ENCODE measurements around the gene SPHK2.

Gene SPHK2

DNA sequence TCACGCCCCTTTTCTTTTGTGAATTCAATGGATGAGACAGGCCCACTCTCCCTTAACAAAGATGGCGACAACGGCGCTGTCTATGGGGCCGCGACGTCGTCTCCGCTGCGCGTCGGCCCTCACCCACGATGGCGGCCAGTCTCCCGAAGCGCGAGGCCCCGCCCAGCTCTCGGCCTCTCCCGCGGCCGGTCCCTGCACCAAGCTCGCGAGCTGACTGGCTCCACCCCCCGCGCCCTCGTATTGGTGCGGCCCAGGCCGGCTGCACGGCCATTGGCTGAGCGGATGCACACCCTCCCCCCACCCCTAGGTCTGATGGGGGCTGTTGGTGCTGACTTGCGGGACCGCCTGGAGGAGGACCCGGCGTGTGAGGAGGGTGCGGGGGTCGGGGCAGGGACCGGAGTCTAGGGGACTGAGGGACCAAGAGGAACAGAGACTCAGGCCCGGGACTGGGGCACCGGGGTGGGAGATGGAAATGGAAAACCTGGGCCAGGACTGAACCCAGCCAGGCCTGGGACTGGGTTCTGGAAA is 4.8 kb downstream of the SPHK2 start:
- Histone ChIP-seq H3K4me1 (ENCODE audit: control extremely low read depth in 1 of 4, control insufficient read depth in 4 of 4, insufficient read depth in 4 of 4, low read length in 3 of 4) (peaks cover 0 to 30% (median 20%) of the 10 kb centered on the region in 4 experiments), H3K9me3 (ENCODE audit: control extremely low read depth in 1 of 5, control insufficient read depth in 4 of 5, insufficient read depth in 2 of 5, low read depth in 1 of 5, low read length in 4 of 5) (no peaks in the 10 kb centered on the region), H3K27ac (ENCODE audit: insufficient read depth in 1 of 2, low read depth in 1 of 2, low read length in 2 of 2, poor library complexity in 1 of 2, severe bottlenecking in 2 of 2) (peak overlapping the region; percentile 15 to 77), H3K4me3 (ENCODE audit: control insufficient read depth in 1 of 7, extremely low read depth in 1 of 7, insufficient read depth in 4 of 7, low read depth in 2 of 7, low read length in 6 of 7) (peak overlapping the region; percentile 8 to 73 (median 63)), H3K27me3 (replicated peaks in 2 of 5; ENCODE audit: control insufficient read depth in 4 of 5, insufficient read depth in 5 of 5, low read length in 4 of 5) (no peaks in the 10 kb centered on the region), H3K36me3 (ENCODE audit: control insufficient read depth in 4 of 4, insufficient read depth in 4 of 4, low read length in 3 of 4) (peaks cover 0 to 16% (median 10%) of the 10 kb centered on the region in 4 experiments)
- peak; percentile 97 to 98 (median 98) for DNase-seq
- POLR2A ChIA-PET: interaction anchor here (0.5 to 1.1 kb wide), 3 partner anchors 143 to 1829 kb away, joined by 3 to 5 read pairs (median 4); no protein-coding TSS in a partner anchor
- WGBS (ENCODE audit: insufficient coverage): 2% methylated on average over 27 of the region's 40 CpGs
- CTCF ChIA-PET: interaction anchor here (0.8 to 2.3 kb wide), 5 partner anchors 8 to 15 kb away, joined by 3 to 6 read pairs (median 3); no protein-coding TSS in a partner anchor

DNA sequence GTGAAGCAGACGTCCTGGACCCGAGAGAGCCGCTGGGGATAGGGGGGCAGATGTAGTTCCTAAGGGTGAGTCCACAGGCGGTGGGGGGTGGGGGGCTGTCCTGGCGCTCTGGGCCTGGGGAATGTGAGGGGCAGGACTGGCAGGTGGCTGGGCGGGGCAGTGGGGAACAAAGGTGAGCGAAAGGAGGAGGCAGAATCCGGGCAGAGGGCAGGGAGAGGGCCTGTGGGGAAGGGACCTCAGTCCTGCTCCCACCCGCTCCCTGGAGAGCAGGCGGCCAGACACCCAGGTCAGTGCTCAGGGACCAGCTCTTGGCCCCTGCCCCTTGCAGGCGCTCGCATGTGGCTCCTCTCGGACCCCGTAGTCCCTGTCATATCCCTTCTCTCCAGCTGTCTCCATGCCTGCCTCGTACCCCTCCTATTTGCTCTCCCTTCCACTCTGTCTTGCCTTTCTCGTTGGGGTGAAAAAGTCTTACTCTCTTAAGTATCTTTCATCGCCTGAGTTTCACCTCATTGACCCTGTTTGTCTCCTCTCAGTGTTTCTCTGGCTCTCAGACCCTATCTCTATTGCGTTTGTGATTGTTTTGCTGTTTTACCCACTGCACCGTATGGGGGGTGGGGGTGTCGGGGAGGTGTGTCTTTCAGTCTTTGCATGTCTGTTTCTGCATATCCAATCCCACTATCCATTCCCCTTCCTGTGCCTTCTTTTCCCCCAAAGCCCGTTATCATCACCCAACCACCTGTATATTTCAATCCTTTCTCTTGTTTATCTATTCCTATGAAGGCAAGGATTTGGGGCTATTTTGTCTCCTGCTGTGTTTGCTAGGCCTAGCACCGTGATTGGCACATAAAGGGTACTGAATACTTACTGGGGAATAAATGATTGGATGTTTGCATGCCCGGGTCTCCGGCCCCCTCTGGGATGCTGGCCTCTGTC is 5.8 kb downstream of the SPHK2 start:
- 84% methylated on average over 17 of the region's 24 CpGs for WGBS (ENCODE audit: insufficient coverage)
- peak overlapping the region; percentile 15 to 68 for H3K27ac ChIP-seq (ENCODE audit: insufficient read depth in 1 of 2, low read depth in 1 of 2, low read length in 2 of 2, poor library complexity in 1 of 2, severe bottlenecking in 2 of 2)
- CTCF ChIA-PET: interaction anchor here (2.3 kb wide), 1 partner anchor 8 kb away, joined by 6 read pairs; no protein-coding TSS in a partner anchor
- H3K27me3 ChIP-seq (replicated peaks in 2 of 5; ENCODE audit: control insufficient read depth in 4 of 5, insufficient read depth in 5 of 5, low read length in 4 of 5): no peaks in the 10 kb centered on the region
- no peak for DNase-seq
- POLR2A ChIA-PET: no interaction called here
- peaks cover 0 to 27% (median 18%) of the 10 kb centered on the region in 4 experiments for H3K4me1 ChIP-seq (ENCODE audit: control extremely low read depth in 1 of 4, control insufficient read depth in 4 of 4, insufficient read depth in 4 of 4, low read length in 3 of 4)
- H3K36me3 ChIP-seq (ENCODE audit: control insufficient read depth in 4 of 4, insufficient read depth in 4 of 4, low read length in 3 of 4): peaks cover 0 to 16% (median 12%) of the 10 kb centered on the region in 4 experiments
- H3K4me3 ChIP-seq (ENCODE audit: control insufficient read depth in 1 of 7, extremely low read depth in 1 of 7, insufficient read depth in 4 of 7, low read depth in 2 of 7, low read length in 6 of 7): peak overlapping the region in 3 of 7 experiments; percentile 63 to 73 (median 64)
- no peaks in the 10 kb centered on the region for H3K9me3 ChIP-seq (ENCODE audit: control extremely low read depth in 1 of 5, control insufficient read depth in 4 of 5, insufficient read depth in 2 of 5, low read depth in 1 of 5, low read length in 4 of 5)

DNA sequence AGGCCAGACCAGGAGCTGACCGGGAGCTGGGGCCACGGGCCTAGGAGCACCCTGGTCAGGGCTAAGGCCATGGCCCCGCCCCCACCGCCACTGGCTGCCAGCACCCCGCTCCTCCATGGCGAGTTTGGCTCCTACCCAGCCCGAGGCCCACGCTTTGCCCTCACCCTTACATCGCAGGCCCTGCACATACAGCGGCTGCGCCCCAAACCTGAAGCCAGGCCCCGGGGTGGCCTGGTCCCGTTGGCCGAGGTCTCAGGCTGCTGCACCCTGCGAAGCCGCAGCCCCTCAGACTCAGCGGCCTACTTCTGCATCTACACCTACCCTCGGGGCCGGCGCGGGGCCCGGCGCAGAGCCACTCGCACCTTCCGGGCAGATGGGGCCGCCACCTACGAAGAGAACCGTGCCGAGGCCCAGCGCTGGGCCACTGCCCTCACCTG is 6.6 kb downstream of the SPHK2 start:
- no peaks in the 10 kb centered on the region for H3K9me3 ChIP-seq (ENCODE audit: control extremely low read depth in 1 of 5, control insufficient read depth in 4 of 5, insufficient read depth in 2 of 5, low read depth in 1 of 5, low read length in 4 of 5)
- no peak for DNase-seq
- H3K4me3 ChIP-seq (ENCODE audit: control insufficient read depth in 1 of 7, extremely low read depth in 1 of 7, insufficient read depth in 4 of 7, low read depth in 2 of 7, low read length in 6 of 7): no peak overlapping the region
- H3K4me1 ChIP-seq (ENCODE audit: control extremely low read depth in 1 of 4, control insufficient read depth in 4 of 4, insufficient read depth in 4 of 4, low read length in 3 of 4): peaks cover 0 to 31% (median 25%) of the 10 kb centered on the region in 4 experiments
- WGBS (ENCODE audit: insufficient coverage): 96% methylated on average over 26 of the region's 30 CpGs
- H3K27ac ChIP-seq (ENCODE audit: insufficient read depth in 1 of 2, low read depth in 1 of 2, low read length in 2 of 2, poor library complexity in 1 of 2, severe bottlenecking in 2 of 2): no peak overlapping the region
- CTCF ChIA-PET: no interaction called here
- POLR2A ChIA-PET: no interaction called here
- no peaks in the 10 kb centered on the region for H3K27me3 ChIP-seq (replicated peaks in 2 of 5; ENCODE audit: control insufficient read depth in 4 of 5, insufficient read depth in 5 of 5, low read length in 4 of 5)
- peaks cover 0 to 16% (median 12%) of the 10 kb centered on the region in 4 experiments for H3K36me3 ChIP-seq (ENCODE audit: control insufficient read depth in 4 of 4, insufficient read depth in 4 of 4, low read length in 3 of 4)

DNA sequence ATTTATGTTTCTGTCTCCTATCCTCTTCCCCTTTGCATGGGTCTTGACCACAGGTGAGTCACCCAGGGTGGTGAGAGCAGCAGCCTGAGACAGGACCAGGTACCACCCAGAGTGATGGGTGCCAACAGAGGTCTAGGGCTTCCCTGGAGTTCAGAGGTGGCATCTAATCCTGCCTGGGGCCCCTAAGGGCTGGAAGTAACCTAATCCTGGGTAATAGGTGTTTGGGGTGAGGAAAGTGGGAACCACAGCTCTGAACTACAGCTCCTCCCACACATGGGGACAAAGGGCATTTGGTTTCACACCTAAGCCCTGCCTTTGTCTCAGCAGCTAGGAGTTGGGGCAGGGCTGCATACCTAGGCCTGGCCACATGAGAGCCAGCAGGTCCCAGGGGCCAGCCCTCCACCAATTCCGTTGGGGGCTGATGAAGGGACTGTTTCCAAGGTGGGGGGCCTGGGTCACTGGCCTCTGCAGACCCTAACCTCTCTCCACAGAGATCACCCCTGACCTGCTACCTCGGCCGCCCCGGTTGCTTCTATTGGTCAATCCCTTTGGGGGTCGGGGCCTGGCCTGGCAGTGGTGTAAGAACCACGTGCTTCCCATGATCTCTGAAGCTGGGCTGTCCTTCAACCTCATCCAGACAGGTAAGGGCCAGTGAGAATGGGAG is 8.0 kb downstream of the SPHK2 start:
- no peaks in the 10 kb centered on the region for H3K27me3 ChIP-seq (replicated peaks in 2 of 5; ENCODE audit: control insufficient read depth in 4 of 5, insufficient read depth in 5 of 5, low read length in 4 of 5)
- H3K9me3 ChIP-seq (ENCODE audit: control extremely low read depth in 1 of 5, control insufficient read depth in 4 of 5, insufficient read depth in 2 of 5, low read depth in 1 of 5, low read length in 4 of 5): no peaks in the 10 kb centered on the region
- H3K4me1 ChIP-seq (ENCODE audit: control extremely low read depth in 1 of 4, control insufficient read depth in 4 of 4, insufficient read depth in 4 of 4, low read length in 3 of 4): peaks cover 0 to 32% (median 29%) of the 10 kb centered on the region in 4 experiments
- CTCF ChIA-PET: no interaction called here
- no peak overlapping the region for H3K4me3 ChIP-seq (ENCODE audit: control insufficient read depth in 1 of 7, extremely low read depth in 1 of 7, insufficient read depth in 4 of 7, low read depth in 2 of 7, low read length in 6 of 7)
- 100% methylated on average over 2 of the region's 6 CpGs for whole genome bisulfite sequencing (ENCODE audit: insufficient coverage)
- no peak overlapping the region for H3K27ac ChIP-seq (ENCODE audit: insufficient read depth in 1 of 2, low read depth in 1 of 2, low read length in 2 of 2, poor library complexity in 1 of 2, severe bottlenecking in 2 of 2)
- no peak for DNase-seq
- peaks cover 0 to 19% (median 13%) of the 10 kb centered on the region in 4 experiments for H3K36me3 ChIP-seq (ENCODE audit: control insufficient read depth in 4 of 4, insufficient read depth in 4 of 4, low read length in 3 of 4)
- POLR2A ChIA-PET: interaction anchor here (0.6 kb wide), 1 partner anchor 1143 kb away, joined by 5 read pairs; the partner anchor contains the start of gene KPTN

DNA sequence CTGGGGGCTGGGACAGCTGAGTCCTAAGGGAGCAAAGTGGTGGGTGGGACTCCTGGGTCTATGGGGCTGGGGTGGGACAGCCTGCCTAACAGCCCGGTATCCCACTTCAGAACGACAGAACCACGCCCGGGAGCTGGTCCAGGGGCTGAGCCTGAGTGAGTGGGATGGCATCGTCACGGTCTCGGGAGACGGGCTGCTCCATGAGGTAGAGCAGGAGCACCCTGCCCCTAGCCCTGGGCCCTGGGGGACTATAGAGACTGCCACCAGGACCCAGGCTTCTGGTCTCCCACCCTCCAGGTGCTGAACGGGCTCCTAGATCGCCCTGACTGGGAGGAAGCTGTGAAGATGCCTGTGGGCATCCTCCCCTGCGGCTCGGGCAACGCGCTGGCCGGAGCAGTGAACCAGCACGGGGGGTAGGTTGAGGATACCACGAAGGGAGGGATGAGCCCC is 8.6 kb downstream of the SPHK2 start:
- ChIA-PET CTCF (no interaction called here), POLR2A (no interaction called here)
- no peak for DNase-seq
- Histone ChIP-seq H3K36me3 (ENCODE audit: control insufficient read depth in 4 of 4, insufficient read depth in 4 of 4, low read length in 3 of 4) (peaks cover 0 to 22% (median 15%) of the 10 kb centered on the region in 4 experiments), H3K9me3 (ENCODE audit: control extremely low read depth in 1 of 5, control insufficient read depth in 4 of 5, insufficient read depth in 2 of 5, low read depth in 1 of 5, low read length in 4 of 5) (no peaks in the 10 kb centered on the region), H3K4me1 (ENCODE audit: control extremely low read depth in 1 of 4, control insufficient read depth in 4 of 4, insufficient read depth in 4 of 4, low read length in 3 of 4) (peaks cover 0 to 37% (median 29%) of the 10 kb centered on the region in 4 experiments), H3K27ac (ENCODE audit: insufficient read depth in 1 of 2, low read depth in 1 of 2, low read length in 2 of 2, poor library complexity in 1 of 2, severe bottlenecking in 2 of 2) (no peak overlapping the region), H3K4me3 (ENCODE audit: control insufficient read depth in 1 of 7, extremely low read depth in 1 of 7, insufficient read depth in 4 of 7, low read depth in 2 of 7, low read length in 6 of 7) (no peak overlapping the region), H3K27me3 (replicated peaks in 2 of 5; ENCODE audit: control insufficient read depth in 4 of 5, insufficient read depth in 5 of 5, low read length in 4 of 5) (no peaks in the 10 kb centered on the region)
- WGBS (ENCODE audit: insufficient coverage): 97% methylated on average over 16 of the region's 17 CpGs

DNA sequence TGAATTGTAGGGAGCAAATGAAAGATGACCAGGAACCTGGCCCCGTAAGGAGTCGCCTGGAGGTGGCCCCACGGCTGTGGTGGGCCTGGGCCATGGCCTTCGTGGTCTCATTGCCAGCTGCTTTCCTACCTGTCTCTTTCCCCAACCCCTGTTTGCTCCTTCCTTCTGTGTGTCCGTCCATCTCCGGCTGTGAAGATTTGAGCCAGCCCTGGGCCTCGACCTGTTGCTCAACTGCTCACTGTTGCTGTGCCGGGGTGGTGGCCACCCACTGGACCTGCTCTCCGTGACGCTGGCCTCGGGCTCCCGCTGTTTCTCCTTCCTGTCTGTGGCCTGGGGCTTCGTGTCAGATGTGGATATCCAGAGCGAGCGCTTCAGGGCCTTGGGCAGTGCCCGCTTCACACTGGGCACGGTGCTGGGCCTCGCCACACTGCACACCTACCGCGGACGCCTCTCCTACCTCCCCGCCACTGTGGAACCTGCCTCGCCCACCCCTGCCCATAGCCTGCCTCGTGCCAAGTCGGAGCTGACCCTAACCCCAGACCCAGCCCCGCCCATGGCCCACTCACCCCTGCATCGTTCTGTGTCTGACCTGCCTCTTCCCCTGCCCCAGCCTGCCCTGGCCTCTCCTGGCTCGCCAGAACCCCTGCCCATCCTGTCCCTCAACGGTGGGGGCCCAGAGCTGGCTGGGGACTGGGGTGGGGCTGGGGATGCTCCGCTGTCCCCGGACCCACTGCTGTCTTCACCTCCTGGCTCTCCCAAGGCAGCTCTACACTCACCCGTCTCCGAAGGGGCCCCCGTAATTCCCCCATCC is 9.4 kb downstream of the SPHK2 start:
- 94% methylated on average over 29 of the region's 34 CpGs for WGBS (ENCODE audit: insufficient coverage)
- Histone ChIP-seq H3K4me3 (ENCODE audit: control insufficient read depth in 1 of 7, extremely low read depth in 1 of 7, insufficient read depth in 4 of 7, low read depth in 2 of 7, low read length in 6 of 7) (no peak overlapping the region), H3K36me3 (ENCODE audit: control insufficient read depth in 4 of 4, insufficient read depth in 4 of 4, low read length in 3 of 4) (peaks cover 0 to 28% (median 19%) of the 10 kb centered on the region in 4 experiments), H3K9me3 (ENCODE audit: control extremely low read depth in 1 of 5, control insufficient read depth in 4 of 5, insufficient read depth in 2 of 5, low read depth in 1 of 5, low read length in 4 of 5) (no peaks in the 10 kb centered on the region), H3K27ac (ENCODE audit: insufficient read depth in 1 of 2, low read depth in 1 of 2, low read length in 2 of 2, poor library complexity in 1 of 2, severe bottlenecking in 2 of 2) (no peak overlapping the region), H3K4me1 (ENCODE audit: control extremely low read depth in 1 of 4, control insufficient read depth in 4 of 4, insufficient read depth in 4 of 4, low read length in 3 of 4) (peaks cover 3 to 40% (median 28%) of the 10 kb centered on the region in 4 experiments), H3K27me3 (replicated peaks in 2 of 5; ENCODE audit: control insufficient read depth in 4 of 5, insufficient read depth in 5 of 5, low read length in 4 of 5) (no peaks in the 10 kb centered on the region)
- CTCF ChIA-PET: interaction anchor here (3.0 kb wide), 1 partner anchor 17 kb away, joined by 13 read pairs; the partner anchor contains the start of gene CA11
- POLR2A ChIA-PET: no interaction called here
- no peak for DNase-seq

Data from common myeloid progenitor, CD34-positive (primary cell).